ENCODE results near the gene CFAP20DC. TPM values are rescaled to one million over a fixed set of nuclear protein-coding genes. Genes with fewer than 3 reads are reported as not detected.
"Not testable (repeated sequence)": the region's sequence is repeated elsewhere in the genome, so short reads cannot be mapped to it uniquely, and the experiment has no call there.

Gene CFAP20DC
- polyA plus RNA-seq = 0.53 TPM

- Mint-ChIP-seq H3K4me1 (peaks cover 4 to 10% (median 5%) of the 10 kb centered on the region in 3 donors), H3K27ac (peak within 1 kb of the TSS; percentile 63 to 92 (median 83)), H3K4me3 (peak within 1 kb of the TSS; percentile 75 to 89 (median 86)), H3K27me3 (no peaks in the 10 kb centered on the region), H3K36me3 (no peaks in the 10 kb centered on the region), H3K9me3 (peaks cover 0 to 1% (median 0%) of the 10 kb centered on the region in 3 donors)
These were observed at the start of gene CFAP20DC for GRCh38 chr3:59049671-59050331. Gene CFAP20DC (minus strand): TSS chr3:59050025. CDS start chr3:59049631, 394 bp downstream.

- H3K9me3 Mint-ChIP-seq, H3K36me3 Mint-ChIP-seq, H3K27me3 Mint-ChIP-seq, H3K27ac Mint-ChIP-seq, H3K4me3 Mint-ChIP-seq, H3K4me1 Mint-ChIP-seq: not testable (repeated sequence)
These were observed 48.7 kb upstream of the CFAP20DC start for GRCh38 chr3:59098516-59098915.

- peaks cover 2% of the 10 kb centered on the region for H3K27me3 Mint-ChIP-seq
- no peak overlapping the region for H3K27ac Mint-ChIP-seq
- peaks cover 1% of the 10 kb centered on the region for H3K36me3 Mint-ChIP-seq
- no peaks in the 10 kb centered on the region for H3K4me1 Mint-ChIP-seq
- peaks cover 0 to 9% (median 6%) of the 10 kb centered on the region in 3 donors for H3K9me3 Mint-ChIP-seq
- no peak overlapping the region for H3K4me3 Mint-ChIP-seq
These were observed 44.6 kb upstream of the CFAP20DC start for GRCh38 chr3:59094446-59094845.

- H3K4me3 Mint-ChIP-seq = no peak overlapping the region
- H3K4me1 Mint-ChIP-seq = no peaks in the 10 kb centered on the region
- H3K27me3 Mint-ChIP-seq = peaks cover 2% of the 10 kb centered on the region
- peaks cover 0 to 9% (median 6%) of the 10 kb centered on the region in 3 donors for H3K9me3 Mint-ChIP-seq
- no peaks in the 10 kb centered on the region for H3K36me3 Mint-ChIP-seq
- no peak overlapping the region for H3K27ac Mint-ChIP-seq
These were observed 43.7 kb upstream of the CFAP20DC start for GRCh38 chr3:59093521-59093920.

GRCh38 chr3:59088761-59089160 lies 38.9 kb upstream of the CFAP20DC start:
- Mint-ChIP-seq H3K27ac (no peak overlapping the region), H3K4me1 (no peaks in the 10 kb centered on the region), H3K27me3 (no peaks in the 10 kb centered on the region), H3K4me3 (no peak overlapping the region), H3K36me3 (no peaks in the 10 kb centered on the region), H3K9me3 (no peaks in the 10 kb centered on the region)

- Mint-ChIP-seq H3K4me3 (no peak overlapping the region), H3K36me3 (no peaks in the 10 kb centered on the region), H3K27ac (no peak overlapping the region), H3K9me3 (no peaks in the 10 kb centered on the region), H3K4me1 (no peaks in the 10 kb centered on the region), H3K27me3 (peaks cover 3% of the 10 kb centered on the region)
These were observed 36.2 kb upstream of the CFAP20DC start for GRCh38 chr3:59085976-59086375.

- no peaks in the 10 kb centered on the region for H3K4me1 Mint-ChIP-seq
- H3K4me3 Mint-ChIP-seq = no peak overlapping the region
- H3K36me3 Mint-ChIP-seq = no peaks in the 10 kb centered on the region
- H3K27ac Mint-ChIP-seq = no peak overlapping the region
- peaks cover 3% of the 10 kb centered on the region for H3K27me3 Mint-ChIP-seq
- no peaks in the 10 kb centered on the region for H3K9me3 Mint-ChIP-seq
These were observed 34.8 kb upstream of the CFAP20DC start for GRCh38 chr3:59084583-59084982.

- no peaks in the 10 kb centered on the region for H3K4me1 Mint-ChIP-seq
- no peak overlapping the region for H3K4me3 Mint-ChIP-seq
- H3K36me3 Mint-ChIP-seq = no peaks in the 10 kb centered on the region
- no peak overlapping the region for H3K27ac Mint-ChIP-seq
- peaks cover 3% of the 10 kb centered on the region for H3K27me3 Mint-ChIP-seq
- no peaks in the 10 kb centered on the region for H3K9me3 Mint-ChIP-seq
These were observed 32.3 kb upstream of the CFAP20DC start for GRCh38 chr3:59082106-59082505.

GRCh38 chr3:59081071-59081470 lies 31.2 kb upstream of the CFAP20DC start:
- H3K9me3 Mint-ChIP-seq = no peaks in the 10 kb centered on the region
- peaks cover 3% of the 10 kb centered on the region for H3K27me3 Mint-ChIP-seq
- H3K4me1 Mint-ChIP-seq = no peaks in the 10 kb centered on the region
- H3K36me3 Mint-ChIP-seq = no peaks in the 10 kb centered on the region
- no peak overlapping the region for H3K27ac Mint-ChIP-seq
- no peak overlapping the region for H3K4me3 Mint-ChIP-seq

GRCh38 chr3:59079962-59080361 lies 30.1 kb upstream of the CFAP20DC start:
- H3K27ac Mint-ChIP-seq = no peak overlapping the region
- no peaks in the 10 kb centered on the region for H3K36me3 Mint-ChIP-seq
- peaks cover 3% of the 10 kb centered on the region for H3K27me3 Mint-ChIP-seq
- H3K4me1 Mint-ChIP-seq = no peaks in the 10 kb centered on the region
- no peak overlapping the region for H3K4me3 Mint-ChIP-seq
- H3K9me3 Mint-ChIP-seq = no peaks in the 10 kb centered on the region

GRCh38 chr3:59074764-59075163 lies 24.9 kb upstream of the CFAP20DC start:
- Mint-ChIP-seq H3K36me3 (peaks cover 2% of the 10 kb centered on the region), H3K27ac (no peak overlapping the region), H3K4me1 (no peaks in the 10 kb centered on the region), H3K9me3 (no peaks in the 10 kb centered on the region), H3K27me3 (peaks cover 1% of the 10 kb centered on the region), H3K4me3 (no peak overlapping the region)

- Mint-ChIP-seq H3K27me3 (peaks cover 1% of the 10 kb centered on the region), H3K27ac (no peak overlapping the region), H3K9me3 (no peaks in the 10 kb centered on the region)
These were observed 22.9 kb upstream of the CFAP20DC start for GRCh38 chr3:59072681-59073080.

GRCh38 chr3:59069838-59070237 lies 20.0 kb upstream of the CFAP20DC start:
- H3K27ac Mint-ChIP-seq = no peak overlapping the region
- no peaks in the 10 kb centered on the region for H3K9me3 Mint-ChIP-seq
- H3K4me1 Mint-ChIP-seq = no peaks in the 10 kb centered on the region
- H3K4me3 Mint-ChIP-seq = no peak overlapping the region
- peaks cover 2% of the 10 kb centered on the region for H3K36me3 Mint-ChIP-seq
- H3K27me3 Mint-ChIP-seq = peaks cover 3% of the 10 kb centered on the region

More at GRCh38 chr3:59072681-59073080, 22.9 kb upstream of the CFAP20DC start:
- Mint-ChIP-seq H3K4me1 (no peaks in the 10 kb centered on the region), H3K36me3 (peaks cover 2% of the 10 kb centered on the region), H3K4me3 (no peak overlapping the region)

- Mint-ChIP-seq H3K27ac (no peak overlapping the region), H3K4me1 (no peaks in the 10 kb centered on the region), H3K4me3 (peak overlapping the region in 1 of 4 donors; percentile 50), H3K36me3 (no peaks in the 10 kb centered on the region), H3K27me3 (peaks cover 1% of the 10 kb centered on the region), H3K9me3 (peaks cover 0 to 4% (median 3%) of the 10 kb centered on the region in 3 donors)
These were observed 15.4 kb upstream of the CFAP20DC start for GRCh38 chr3:59065240-59065639.

- Mint-ChIP-seq H3K9me3 (peaks cover 0 to 4% (median 3%) of the 10 kb centered on the region in 3 donors), H3K4me3 (no peak overlapping the region), H3K27ac (no peak overlapping the region), H3K27me3 (peaks cover 1% of the 10 kb centered on the region), H3K36me3 (no peaks in the 10 kb centered on the region), H3K4me1 (no peaks in the 10 kb centered on the region)
These were observed 14.9 kb upstream of the CFAP20DC start for GRCh38 chr3:59064728-59065127.

GRCh38 chr3:59064276-59064675 lies 14.5 kb upstream of the CFAP20DC start:
- H3K36me3 Mint-ChIP-seq = no peaks in the 10 kb centered on the region
- H3K4me3 Mint-ChIP-seq = no peak overlapping the region
- no peaks in the 10 kb centered on the region for H3K4me1 Mint-ChIP-seq
- peaks cover 0 to 4% (median 3%) of the 10 kb centered on the region in 3 donors for H3K9me3 Mint-ChIP-seq
- no peak overlapping the region for H3K27ac Mint-ChIP-seq
- peaks cover 1% of the 10 kb centered on the region for H3K27me3 Mint-ChIP-seq

Measured in IgD-negative memory B cell (primary cell).